ENCODE results near the gene FTO. TPM values are rescaled to one million over a fixed set of nuclear protein-coding genes. Genes with fewer than 3 reads are reported as not detected.

Gene FTO
- total and polyA plus RNA-seq, 12 donors: 17.8 to 310 (median 156) TPM

- DNase-seq: no peak
- Histone ChIP-seq H3K27me3 (no peaks in the 10 kb centered on the region), H3K36me3 (replicated peaks in 1 of 2) (no peaks in the 10 kb centered on the region), H3K27ac (no peak overlapping the region), H3K4me1 (replicated peaks in 1 of 2) (no peaks in the 10 kb centered on the region), H3K9me3 (replicated peaks in 1 of 3) (no peaks in the 10 kb centered on the region), H3K4me3 (no peak overlapping the region)
- intact Hi-C loops (cut with DNase I): no loop called here
- 88 to 97% (median 96%) methylated on average over 5 of the region's 5 CpGs for WGBS, 4 donors
- TF ChIP-seq POLR2A (IDR thresholded peaks at IDR 0.05) (no peak), CTCF (IDR thresholded peaks at IDR 0.05) (no peak)
These were observed 296.4 kb downstream of the FTO start for GRCh38 chr16:54000361-54000760.

- Histone ChIP-seq H3K27ac (no peak overlapping the region), H3K9me3 (replicated peaks in 1 of 3) (no peaks in the 10 kb centered on the region), H3K4me3 (no peak overlapping the region), H3K36me3 (replicated peaks in 1 of 2) (no peaks in the 10 kb centered on the region), H3K27me3 (no peaks in the 10 kb centered on the region), H3K4me1 (replicated peaks in 1 of 2) (no peaks in the 10 kb centered on the region)
- 89 to 92% (median 91%) methylated on average over 4 of the region's 4 CpGs for WGBS, 4 donors
- DNase-seq: no peak
- intact Hi-C loops (cut with DNase I): no loop called here
- TF ChIP-seq POLR2A (IDR thresholded peaks at IDR 0.05) (no peak), CTCF (IDR thresholded peaks at IDR 0.05) (no peak)
These were observed 302.7 kb downstream of the FTO start for GRCh38 chr16:54006693-54007092.

GRCh38 chr16:54007504-54007903, 303.5 kb downstream of the FTO start:
- no peaks in the 10 kb centered on the region for H3K4me1 ChIP-seq (replicated peaks in 1 of 2)
- 89 to 96% (median 93%) methylated on average over 2 of the region's 2 CpGs for WGBS, 4 donors
- H3K36me3 ChIP-seq (replicated peaks in 1 of 2): no peaks in the 10 kb centered on the region
- H3K27me3 ChIP-seq: no peaks in the 10 kb centered on the region
- H3K27ac ChIP-seq: no peak overlapping the region
- intact Hi-C loops (cut with DNase I): no loop called here
- no peak for TF ChIP-seq POLR2A (IDR thresholded peaks at IDR 0.05)
- no peak for TF ChIP-seq CTCF (IDR thresholded peaks at IDR 0.05)
- DNase-seq: no peak
- H3K9me3 ChIP-seq (replicated peaks in 1 of 3): no peaks in the 10 kb centered on the region
- no peak overlapping the region for H3K4me3 ChIP-seq

GRCh38 chr16:54009464-54010176, 305.7 kb downstream of the FTO start:
- intact Hi-C loops (cut with DNase I): no loop called here
- 94 to 98% (median 97%) methylated on average over 9 of the region's 9 CpGs for WGBS, 4 donors
- H3K4me3 ChIP-seq: no peak overlapping the region

More at GRCh38 chr16:54009464-54010176, 305.7 kb downstream of the FTO start:
- no peak overlapping the region for H3K27ac ChIP-seq
- no peaks in the 10 kb centered on the region for H3K27me3 ChIP-seq
- TF ChIP-seq POLR2A (IDR thresholded peaks at IDR 0.05): no peak
- no peak for TF ChIP-seq CTCF (IDR thresholded peaks at IDR 0.05)
- no peaks in the 10 kb centered on the region for H3K36me3 ChIP-seq (replicated peaks in 1 of 2)
- no peaks in the 10 kb centered on the region for H3K4me1 ChIP-seq (replicated peaks in 1 of 2)
- no peak for DNase-seq
- no peaks in the 10 kb centered on the region for H3K9me3 ChIP-seq (replicated peaks in 1 of 3)

Data from adrenal gland (tissue), 12 donors.